ENCODE measurements around the gene TBL1X.

The TBL1X gene

GRCh38 chrX:9560219-9560618 is 95.4 kb downstream of the TBL1X start:
- H3K9me3 ChIP-seq = no peaks in the 10 kb centered on the region
- H3K36me3 ChIP-seq = no peaks in the 10 kb centered on the region
- no peaks in the 10 kb centered on the region for H3K27me3 ChIP-seq
- no peak overlapping the region for H3K4me3 ChIP-seq (ENCODE audit: low read depth, low read length)
- no peak for TF ChIP-seq CTCF (IDR thresholded peaks at IDR 0.05; ENCODE audit: low read depth, low read length)
- DNase-seq = no peak
- no peaks in the 10 kb centered on the region for H3K4me1 ChIP-seq

GRCh38 chrX:9561199-9561598 is 96.3 kb downstream of the TBL1X start:
- DNase-seq = no peak
- H3K36me3 ChIP-seq = no peaks in the 10 kb centered on the region
- TF ChIP-seq CTCF (IDR thresholded peaks at IDR 0.05; ENCODE audit: low read depth, low read length) = no peak
- H3K4me3 ChIP-seq (ENCODE audit: low read depth, low read length) = no peak overlapping the region
- no peaks in the 10 kb centered on the region for H3K9me3 ChIP-seq
- no peaks in the 10 kb centered on the region for H3K27me3 ChIP-seq
- H3K4me1 ChIP-seq = no peaks in the 10 kb centered on the region

- DNase-seq = no peak
These were observed 98.0 kb downstream of the TBL1X start for GRCh38 chrX:9562851-9563250.

GRCh38 chrX:9566150-9566621 is 101.3 kb downstream of the TBL1X start:
- no peak for TF ChIP-seq CTCF (IDR thresholded peaks at IDR 0.05; ENCODE audit: low read depth, low read length)
- Histone ChIP-seq H3K27me3 (no peaks in the 10 kb centered on the region), H3K36me3 (no peaks in the 10 kb centered on the region), H3K4me1 (no peaks in the 10 kb centered on the region), H3K9me3 (no peaks in the 10 kb centered on the region), H3K4me3 (ENCODE audit: low read depth, low read length) (no peak overlapping the region)
- no peak for DNase-seq

More at GRCh38 chrX:9562851-9563250, 98.0 kb downstream of the TBL1X start:
- no peak overlapping the region for H3K4me3 ChIP-seq (ENCODE audit: low read depth, low read length)
- H3K9me3 ChIP-seq = no peaks in the 10 kb centered on the region
- no peaks in the 10 kb centered on the region for H3K4me1 ChIP-seq
- TF ChIP-seq CTCF (IDR thresholded peaks at IDR 0.05; ENCODE audit: low read depth, low read length) = no peak
- H3K27me3 ChIP-seq = no peaks in the 10 kb centered on the region
- no peaks in the 10 kb centered on the region for H3K36me3 ChIP-seq

- no peaks in the 10 kb centered on the region for H3K4me1 ChIP-seq
- no peaks in the 10 kb centered on the region for H3K36me3 ChIP-seq
- DNase-seq = no peak
- no peak for TF ChIP-seq CTCF (IDR thresholded peaks at IDR 0.05; ENCODE audit: low read depth, low read length)
- H3K27me3 ChIP-seq = no peaks in the 10 kb centered on the region
- no peak overlapping the region for H3K4me3 ChIP-seq (ENCODE audit: low read depth, low read length)
- no peaks in the 10 kb centered on the region for H3K9me3 ChIP-seq
These were observed 105.0 kb downstream of the TBL1X start for GRCh38 chrX:9569876-9570301.

- no peaks in the 10 kb centered on the region for H3K27me3 ChIP-seq
- no peaks in the 10 kb centered on the region for H3K36me3 ChIP-seq
- no peak for DNase-seq
- H3K9me3 ChIP-seq = no peaks in the 10 kb centered on the region
- no peak overlapping the region for H3K4me3 ChIP-seq (ENCODE audit: low read depth, low read length)
- peaks cover 3% of the 10 kb centered on the region for H3K4me1 ChIP-seq
- no peak for TF ChIP-seq CTCF (IDR thresholded peaks at IDR 0.05; ENCODE audit: low read depth, low read length)
These were observed 108.6 kb downstream of the TBL1X start for GRCh38 chrX:9573282-9574106.

Measured in BE2C (cell line).